DND-41 (cell line): ENCODE results near the gene TRIM2.

Experiments used
- CTCF ChIP-seq: IDR thresholded peaks from 2 replicates; pipeline ENCODE4 v1.5.1; 2012; ENCODE audit warnings: borderline replicate concordance, low read length, moderate library complexity, mild to moderate bottlenecking; ENCODE audit not compliant: poor library complexity, severe bottlenecking; ENCODE audit errors: extremely low read depth
- EZH2 ChIP-seq: IDR thresholded peaks from 3 replicates; pipeline ENCODE4 v1.6.1; 2012; ENCODE audit warnings: borderline replicate concordance, low read depth, mild to moderate bottlenecking, moderate library complexity, low read length, inconsistent platforms; ENCODE audit not compliant: severe bottlenecking

GRCh38 chr4:153189016-153189801 is 15.0 kb upstream of the TRIM2 start:
- TF ChIP-seq CTCF (no peak), EZH2 (no peak)
